SJSA1 (cell line): Measurements from ENCODE around the gene GBX1. TPM values are rescaled to one million over a fixed set of nuclear protein-coding genes. Genes with fewer than 3 reads are reported as not detected.

Experiments used
- DNase-seq, 2 experiments: peaks; one replicate each; pipeline ENCODE4 v3.0.0-alpha.2; 2015 to 2020; ENCODE audit warnings: low spot score in 2 of 2, low read depth in 1 of 2
- H3K27ac ChIP-seq: fragments of 250-450 bp; sonication (Bioruptor Pico); 2 replicates; pipeline ENCODE4 v1.5.1; 2020; ENCODE audit warnings: mild to moderate bottlenecking, moderate library complexity
- H3K27me3 ChIP-seq: fragments of 250-450 bp; sonication (Bioruptor Pico); replicated peaks from 2 replicates; pipeline ENCODE4 v1.5.1; 2020; ENCODE audit warnings: mild to moderate bottlenecking, moderate library complexity
- H3K36me3 ChIP-seq: fragments of 250-450 bp; sonication (Bioruptor Pico); 2 replicates; pipeline ENCODE4 v1.5.1; 2020; ENCODE audit warnings: mild to moderate bottlenecking
- H3K4me1 ChIP-seq: fragments of 250-450 bp; sonication (Bioruptor Pico); replicated peaks from 2 replicates; pipeline ENCODE4 v1.6.1; 2021; ENCODE audit warnings: mild to moderate bottlenecking
- H3K4me3 ChIP-seq: fragments of 250-450 bp; sonication (Bioruptor Pico); 2 replicates; pipeline ENCODE4 v1.5.1; 2020; ENCODE audit warnings: mild to moderate bottlenecking
- H3K9me3 ChIP-seq: fragments of 250-450 bp; sonication (Bioruptor Pico); replicated peaks from 2 replicates; pipeline ENCODE4 v1.5.1; 2020; ENCODE audit warnings: mild to moderate bottlenecking
- total RNA-seq: library from RNA; depleted of rRNA; stranded (reverse); fragments of >200 nt; shearing (Covaris generic); gene quantifications from 2 replicates; pipeline ENCODE4 v1.2.3, GENCODE V29; 2014

The GBX1 gene
- total RNA-seq, 1 experiment from 2014 or later: not detected

DNA sequence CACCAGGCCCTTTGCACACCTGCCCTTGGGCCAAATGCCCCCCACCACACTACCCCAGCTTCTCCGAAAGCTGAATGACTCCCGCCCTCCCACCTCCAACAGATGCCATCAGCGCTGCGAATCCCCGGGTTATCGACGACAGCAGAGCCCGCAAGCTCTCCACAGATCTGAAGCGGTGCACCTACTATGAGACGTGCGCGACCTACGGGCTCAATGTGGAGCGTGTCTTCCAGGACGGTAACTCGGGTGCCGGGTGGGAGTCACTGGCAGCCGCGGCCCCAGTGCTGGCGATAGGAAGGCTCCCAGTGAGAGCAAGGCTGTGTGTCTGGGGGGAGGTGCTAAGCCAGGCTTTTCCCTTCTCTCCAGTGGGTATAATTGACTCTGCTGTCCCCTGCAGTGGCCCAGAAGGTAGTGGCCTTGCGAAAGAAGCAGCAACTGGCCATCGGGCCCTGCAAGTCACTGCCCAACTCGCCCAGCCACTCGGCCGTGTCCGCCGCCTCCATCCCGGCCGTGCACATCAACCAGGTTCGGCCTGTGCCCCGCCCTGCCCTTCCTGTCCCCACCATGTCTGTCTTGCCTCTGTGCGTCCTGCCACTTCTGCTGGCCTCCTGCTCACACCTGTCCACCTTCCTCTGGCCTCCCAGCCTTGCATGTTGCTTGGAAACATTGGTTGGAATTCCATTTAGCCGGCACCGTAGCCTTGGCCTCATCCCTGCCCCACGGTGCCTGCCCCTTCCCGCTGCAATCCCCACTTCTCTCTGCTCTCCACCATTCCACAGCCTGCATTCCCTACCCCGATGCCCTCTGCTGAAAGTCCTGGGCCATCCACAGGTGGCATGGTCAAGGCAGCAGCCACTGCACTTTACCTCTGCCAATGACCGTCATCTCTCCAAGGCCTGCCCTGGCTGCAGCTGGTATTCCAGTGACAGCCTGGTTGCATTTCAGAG, 49.1 kb downstream of the GBX1 start:
- Histone ChIP-seq H3K4me3 (no peak overlapping the region), H3K27ac (no peak overlapping the region), H3K27me3 (no peaks in the 10 kb centered on the region), H3K9me3 (no peaks in the 10 kb centered on the region), H3K36me3 (peaks cover 47% of the 10 kb centered on the region), H3K4me1 (peaks cover 12% of the 10 kb centered on the region)
- DNase-seq: no peak

- DNase-seq: no peak
- no peak overlapping the region for H3K27ac ChIP-seq
- no peak overlapping the region for H3K4me3 ChIP-seq
- peaks cover 20% of the 10 kb centered on the region for H3K4me1 ChIP-seq
- no peaks in the 10 kb centered on the region for H3K9me3 ChIP-seq
- no peaks in the 10 kb centered on the region for H3K27me3 ChIP-seq
- H3K36me3 ChIP-seq: peaks cover 42% of the 10 kb centered on the region
These were observed 49.9 kb downstream of the GBX1 start for GRCh38 chr7:151117565-151117964.

DNA sequence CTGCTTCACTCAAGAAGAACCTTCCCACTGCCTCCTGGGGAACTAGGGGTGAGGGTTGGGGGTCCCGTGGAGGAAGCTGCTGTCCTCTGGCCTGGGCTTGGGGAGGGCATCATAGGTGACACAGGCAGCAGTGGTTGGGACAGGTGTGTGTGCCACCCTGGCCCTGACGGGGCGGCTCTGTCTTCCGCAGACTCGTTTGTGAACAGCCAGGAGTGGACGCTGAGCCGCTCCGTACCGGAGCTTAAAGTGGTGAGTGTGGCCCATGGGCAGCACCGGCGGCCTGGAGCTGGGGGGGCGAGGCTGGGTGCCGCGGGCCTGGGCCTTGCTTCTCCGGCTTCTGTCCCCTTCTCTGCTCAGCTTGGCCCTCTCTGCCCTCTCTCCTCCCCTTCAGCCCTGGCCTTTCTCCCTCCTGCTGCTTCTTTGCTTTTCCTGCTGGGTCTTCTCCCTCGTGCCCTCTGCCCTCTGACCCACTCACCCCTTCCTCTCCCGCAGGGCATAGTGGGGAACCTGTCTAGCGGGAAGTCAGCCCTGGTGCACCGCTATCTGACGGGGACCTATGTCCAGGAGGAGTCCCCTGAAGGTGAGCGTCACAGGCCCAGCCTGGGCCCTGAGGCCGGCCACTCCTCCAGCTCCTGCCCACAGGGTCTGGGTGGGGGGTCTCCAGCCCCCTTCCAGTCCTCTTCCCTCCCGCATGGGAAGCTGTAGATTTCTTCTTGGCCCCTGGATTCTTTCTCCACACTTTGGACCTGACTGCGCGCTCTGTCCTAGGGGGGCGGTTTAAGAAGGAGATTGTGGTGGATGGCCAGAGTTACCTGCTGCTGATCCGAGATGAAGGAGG, 50.7 kb downstream of the GBX1 start:
- Histone ChIP-seq H3K9me3 (no peaks in the 10 kb centered on the region), H3K36me3 (peaks cover 40% of the 10 kb centered on the region)
- no peak for DNase-seq

DNA sequence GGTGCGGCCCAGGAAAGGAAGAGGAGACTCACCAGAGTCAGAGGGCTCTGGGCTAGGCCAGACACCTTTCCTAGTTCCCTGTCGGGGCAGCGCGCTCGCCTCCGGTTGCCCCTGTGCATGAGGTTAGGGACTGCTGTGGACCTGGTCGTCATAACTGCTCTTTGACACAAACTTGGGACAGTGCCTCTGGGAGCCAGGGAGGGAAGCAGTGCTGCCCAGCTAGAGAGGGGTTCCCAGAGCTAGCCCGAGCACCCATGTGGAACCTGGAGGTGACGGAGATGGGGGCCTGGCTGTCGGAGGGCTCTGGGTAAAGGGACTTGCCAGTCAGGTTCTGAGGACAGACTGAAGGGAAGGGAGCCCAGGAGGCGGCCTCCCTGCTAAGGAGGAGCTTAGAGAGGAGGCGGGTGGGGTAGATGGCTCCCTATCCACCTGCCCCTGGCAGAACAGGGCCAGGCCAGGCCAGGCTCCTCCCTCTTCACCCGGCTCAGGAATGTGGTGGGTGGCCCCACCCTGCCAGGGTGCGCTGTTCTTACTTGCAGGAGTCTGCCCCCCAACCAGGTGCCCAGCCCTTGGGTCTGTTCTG, 51.6 kb downstream of the GBX1 start:
- Histone ChIP-seq H3K27ac (no peak overlapping the region), H3K4me1 (peaks cover 23% of the 10 kb centered on the region), H3K27me3 (no peaks in the 10 kb centered on the region), H3K4me3 (no peak overlapping the region), H3K36me3 (peaks cover 39% of the 10 kb centered on the region), H3K9me3 (no peaks in the 10 kb centered on the region)
- no peak for DNase-seq

More for the DNA sequence above, 50.7 kb downstream of the GBX1 start:
- H3K27ac ChIP-seq: no peak overlapping the region
- peaks cover 20% of the 10 kb centered on the region for H3K4me1 ChIP-seq
- H3K4me3 ChIP-seq: no peak overlapping the region
- no peaks in the 10 kb centered on the region for H3K27me3 ChIP-seq

- Histone ChIP-seq H3K9me3 (no peaks in the 10 kb centered on the region), H3K27ac (no peak overlapping the region), H3K36me3 (peaks cover 33% of the 10 kb centered on the region), H3K27me3 (no peaks in the 10 kb centered on the region), H3K4me1 (peaks cover 26% of the 10 kb centered on the region), H3K4me3 (no peak overlapping the region)
- DNase-seq: no peak
These were observed 52.2 kb downstream of the GBX1 start for GRCh38 chr7:151115121-151115835.

GRCh38 chr7:151114151-151115090, 53.1 kb downstream of the GBX1 start:
- Histone ChIP-seq H3K27ac (peak overlapping the region; percentile 72), H3K4me3 (peak overlapping the region; percentile 5; the same call in 1 of the 2 replicates), H3K36me3 (peaks cover 27% of the 10 kb centered on the region), H3K27me3 (no peaks in the 10 kb centered on the region), H3K4me1 (peaks cover 28% of the 10 kb centered on the region), H3K9me3 (no peaks in the 10 kb centered on the region)
- DNase-seq: no peak

DNA sequence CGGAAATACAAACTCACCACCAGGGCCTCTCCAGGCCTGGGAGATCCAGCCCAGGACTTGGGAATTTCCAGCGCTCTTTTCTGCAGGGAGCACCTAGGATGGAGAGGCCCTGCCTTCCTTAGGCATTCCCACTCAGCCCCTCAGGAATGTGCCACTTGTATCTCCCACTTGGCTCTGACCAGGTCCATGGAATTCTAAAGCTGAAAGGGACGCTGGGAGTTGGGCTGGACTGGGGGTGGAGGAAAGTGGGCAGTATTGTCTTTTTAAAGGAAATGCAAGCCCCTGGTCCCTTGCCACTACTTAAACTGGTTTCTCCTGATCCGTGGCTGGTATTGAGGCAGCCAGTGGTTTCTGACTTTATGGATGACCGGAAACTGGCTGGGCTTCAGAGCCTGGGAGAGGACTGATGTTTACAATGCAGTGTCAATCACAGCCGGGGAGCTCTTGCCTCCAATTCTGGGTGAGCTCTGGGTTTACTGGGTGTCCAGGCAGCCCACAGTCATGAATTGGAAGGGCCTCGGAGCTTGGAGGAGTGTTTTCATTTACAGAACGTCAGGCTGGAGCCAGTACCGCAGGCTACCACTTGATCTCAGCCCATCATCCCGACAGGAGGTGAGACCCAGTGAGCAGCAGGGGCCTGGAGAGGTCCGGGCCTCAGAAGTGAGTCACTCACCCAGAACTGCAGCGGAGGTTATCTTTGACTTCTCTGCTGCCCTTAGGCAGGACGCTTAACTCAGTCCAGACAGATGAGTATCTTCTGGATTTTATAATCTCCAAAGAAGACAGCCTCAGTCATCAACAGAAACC, 53.9 kb downstream of the GBX1 start:
- Histone ChIP-seq H3K4me3 (peak overlapping the region; percentile 5; the same call in 1 of the 2 replicates), H3K4me1 (peaks cover 31% of the 10 kb centered on the region), H3K36me3 (peaks cover 23% of the 10 kb centered on the region), H3K27ac (peak overlapping the region; percentile 72), H3K27me3 (no peaks in the 10 kb centered on the region), H3K9me3 (no peaks in the 10 kb centered on the region)
- peak; percentile 87 to 91 for DNase-seq

- no peaks in the 10 kb centered on the region for H3K27me3 ChIP-seq
- peaks cover 31% of the 10 kb centered on the region for H3K4me1 ChIP-seq
- H3K4me3 ChIP-seq: no peak overlapping the region
- peak; percentile 68 to 76 for DNase-seq
- peaks cover 9% of the 10 kb centered on the region for H3K36me3 ChIP-seq
- H3K9me3 ChIP-seq: no peaks in the 10 kb centered on the region
- H3K27ac ChIP-seq: no peak overlapping the region
These were observed 56.4 kb downstream of the GBX1 start for GRCh38 chr7:151110941-151111645.

- DNase-seq: no peak
- H3K4me1 ChIP-seq: peaks cover 31% of the 10 kb centered on the region
- peaks cover 3% of the 10 kb centered on the region; the same call in 1 of the 2 replicates for H3K36me3 ChIP-seq
- H3K9me3 ChIP-seq: no peaks in the 10 kb centered on the region
- H3K27me3 ChIP-seq: no peaks in the 10 kb centered on the region
- H3K27ac ChIP-seq: no peak overlapping the region
- no peak overlapping the region for H3K4me3 ChIP-seq
These were observed 57.1 kb downstream of the GBX1 start for GRCh38 chr7:151110236-151110940.

DNA sequence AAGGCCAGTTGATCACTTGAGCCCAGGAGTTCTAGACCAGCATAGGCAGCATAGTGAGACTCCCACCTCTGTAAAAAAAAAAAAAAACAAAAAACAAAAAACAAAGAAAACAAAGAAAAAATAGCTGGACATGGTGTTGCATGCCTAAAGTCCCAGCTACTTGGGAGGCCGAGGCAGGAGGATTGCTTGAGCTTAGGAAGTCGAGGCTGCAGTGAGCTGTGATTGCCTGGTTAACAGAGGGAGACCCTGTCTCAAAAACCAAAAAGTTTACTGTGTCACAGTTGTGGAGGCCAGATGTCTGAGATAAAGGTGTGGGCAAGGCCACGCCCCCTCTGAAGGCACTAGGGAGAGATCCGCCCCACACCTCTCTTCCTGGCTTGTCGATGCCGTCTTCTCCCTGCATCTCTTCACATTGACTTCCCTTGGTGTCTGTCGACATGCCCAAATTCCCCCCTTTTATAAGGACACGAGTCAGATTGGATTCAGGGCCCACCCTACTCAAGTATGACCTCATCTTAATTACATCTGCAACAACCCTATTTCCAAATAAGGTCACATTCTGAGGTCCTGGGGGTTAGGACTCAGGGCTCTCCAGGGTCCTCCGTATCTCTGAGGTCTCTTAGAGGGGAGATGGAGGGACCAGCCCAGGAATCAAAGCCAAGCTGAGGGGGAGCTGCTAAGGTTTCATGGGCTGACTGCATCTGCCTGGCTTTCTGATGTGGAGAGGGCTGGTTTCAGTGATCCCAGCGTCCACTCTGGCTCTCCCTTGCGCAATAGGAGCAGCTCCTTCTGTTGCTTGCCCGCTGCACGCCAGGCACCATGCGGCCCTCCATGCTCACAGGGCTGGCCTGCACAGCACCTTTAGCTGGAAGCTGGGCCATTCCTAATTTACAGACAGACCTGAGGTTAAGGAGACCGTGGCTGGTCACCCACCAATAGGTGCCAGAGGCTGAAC, 58.1 kb downstream of the GBX1 start:
- no peak overlapping the region for H3K27ac ChIP-seq
- no peak for DNase-seq

More for the DNA sequence above, 58.1 kb downstream of the GBX1 start:
- Histone ChIP-seq H3K4me1 (peaks cover 38% of the 10 kb centered on the region), H3K9me3 (no peaks in the 10 kb centered on the region), H3K36me3 (peaks cover 3% of the 10 kb centered on the region; the same call in 1 of the 2 replicates), H3K4me3 (no peak overlapping the region), H3K27me3 (no peaks in the 10 kb centered on the region)
